PFSK-1 (cell line): ENCODE data around the gene USP32.

Experiments used
- FOXP2 ChIP-seq: optimal IDR thresholded peaks from 2 replicates; pipeline ENCODE3; 2011; ENCODE audit warnings: borderline replicate concordance, control low read depth, inconsistent platforms; ENCODE audit not compliant: insufficient read depth; ENCODE audit errors: extremely low read length, extremely low read depth
- POLR2AphosphoS5 ChIP-seq: IDR thresholded peaks from 2 replicates; pipeline ENCODE4 v1.6.1; 2012; ENCODE audit warnings: low read depth, mild to moderate bottlenecking, control low read depth, low read length, moderate library complexity
- REST ChIP-seq, 2 experiments: IDR thresholded peaks; 2 replicates each; pipeline versions ENCODE4 v1.6.1 to v1.8.0; 2011 to 2012; ENCODE audit warnings: low read depth in 2 of 2, low read length in 2 of 2, control low read depth in 1 of 2, inconsistent platforms in 1 of 2, mild to moderate bottlenecking in 1 of 2, moderate library complexity in 1 of 2; ENCODE audit not compliant: insufficient read depth in 1 of 2
- SIN3A ChIP-seq: IDR thresholded peaks from 2 replicates; pipeline ENCODE4 v1.6.1; 2012; ENCODE audit warnings: mild to moderate bottlenecking, low read length, moderate library complexity, borderline replicate concordance; ENCODE audit not compliant: insufficient read depth
- TAF1 ChIP-seq: IDR thresholded peaks from 2 replicates; pipeline ENCODE4 v1.6.1; 2012; ENCODE audit warnings: low read length, control low read depth, borderline replicate concordance; ENCODE audit not compliant: insufficient read depth

USP32 gene

GRCh38 chr17:60137731-60138130 lies 254.2 kb downstream of the USP32 start:
- TF ChIP-seq SIN3A (no peak), REST (IDR thresholded peaks at IDR 0.05; ENCODE audit: insufficient read depth in 1 of 2, low read depth in 2 of 2, low read length in 2 of 2) (no peak), FOXP2 (no peak), TAF1 (no peak), POLR2AphosphoS5 (no peak)

GRCh38 chr17:60135951-60136666 lies 255.8 kb downstream of the USP32 start:
- TF ChIP-seq POLR2AphosphoS5: no peak
- peak in 1 of 2 experiments; percentile 65; a peak in 1 of 4 replicates for TF ChIP-seq REST (IDR thresholded peaks at IDR 0.05; ENCODE audit: insufficient read depth in 1 of 2, low read depth in 2 of 2, low read length in 2 of 2)

GRCh38 chr17:60135151-60135950 lies 256.6 kb downstream of the USP32 start:
- TF ChIP-seq SIN3A (no peak), POLR2AphosphoS5 (peak; percentile 66), TAF1 (peak; percentile 23; the same call in 1 of the 2 replicates), REST (IDR thresholded peaks at IDR 0.05; ENCODE audit: insufficient read depth in 1 of 2, low read depth in 2 of 2, low read length in 2 of 2) (0 out of 4 replicates have a peak, but pooled peaks have one; percentile 22 to 43), FOXP2 (peak; percentile 57)

GRCh38 chr17:60134396-60135150 lies 257.4 kb downstream of the USP32 start:
- no peak for TF ChIP-seq TAF1

- no peak for TF ChIP-seq SIN3A
These were observed 261.5 kb downstream of the USP32 start for GRCh38 chr17:60130466-60130865.

- TF ChIP-seq TAF1 (no peak), SIN3A (no peak), POLR2AphosphoS5 (no peak), FOXP2 (no peak), REST (IDR thresholded peaks at IDR 0.05; ENCODE audit: insufficient read depth in 1 of 2, low read depth in 2 of 2, low read length in 2 of 2) (no peak)
These were observed 262.8 kb downstream of the USP32 start for GRCh38 chr17:60129164-60129563.
